AG04450 (cell line): Measurements from ENCODE around the gene TMEM129. TPM values are rescaled to one million over a fixed set of nuclear protein-coding genes. Genes with fewer than 3 reads are reported as not detected.

Experiments
- CTCF ChIA-PET: fragments of 300-600, 350-600 bp; formaldehyde crosslinking; extraction: SDS; loops from one replicate; lab custom pipeline; 2022; ENCODE audit warnings: antibody characterized with exemption, inconsistent platforms; lab: Charles Lee
- POLR2A ChIA-PET: fragments of 350-600 bp; formaldehyde crosslinking; extraction: SDS; loops from one replicate; lab custom pipeline; 2021; ENCODE audit warnings: antibody characterized with exemption, inconsistent platforms; lab: Yijun Ruan, JAX
- DNase-seq: peaks from one replicate; pipeline ENCODE4 v3.0.0-alpha.2; 2011; ENCODE audit warnings: low read depth, low spot score
- H3K27ac ChIP-seq: one replicate; pipeline ENCODE4 v1.5.1; 2012; ENCODE audit warnings: low read depth, low read length, control low read depth
- H3K27me3 ChIP-seq: one replicate; pipeline ENCODE4 v1.6.0; 2012; ENCODE audit warnings: low read length; ENCODE audit not compliant: control insufficient read depth, insufficient read depth
- H3K4me3 ChIP-seq: 2 replicates; pipeline ENCODE4 v1.5.1; 2011; ENCODE audit warnings: mild to moderate bottlenecking, low read depth, low read length, control low read depth
- H3K9me3 ChIP-seq: 2 replicates; pipeline ENCODE4 v1.5.1; 2012; ENCODE audit warnings: low read length; ENCODE audit not compliant: control insufficient read depth, insufficient read depth
- CTCF ChIP-seq: IDR thresholded peaks from 2 replicates; pipeline ENCODE4 v1.5.1; 2011; ENCODE audit warnings: low read depth, low read length, control low read depth, inconsistent platforms
- polyA plus RNA-seq: library from polyadenylated mRNA; depleted of rRNA; stranded (reverse); fragments of >200 nt; gene quantifications from 2 replicates; pipeline ENCODE4 v1.2.3, GENCODE V29; 2011

The TMEM129 gene
- polyA plus RNA-seq, 1 experiment: 13.1 TPM

- Histone ChIP-seq H3K27ac (no peak overlapping the region), H3K27me3 (no peaks in the 10 kb centered on the region), H3K4me3 (no peak overlapping the region), H3K9me3 (no peaks in the 10 kb centered on the region; the same call in 1 of the 2 replicates)
- ChIA-PET POLR2A (no interaction called here), CTCF (interaction anchor here (0.6 kb wide), 1 partner anchor 14 kb away, joined by 3 read pairs; no protein-coding TSS in a partner anchor)
- no peak for DNase-seq
- no peak for TF ChIP-seq CTCF
These were observed 41.3 kb upstream of the TMEM129 start for GRCh38 chr4:1762264-1763010.

- TF ChIP-seq CTCF: no peak
- H3K4me3 ChIP-seq: no peak overlapping the region
- no peak overlapping the region for H3K27ac ChIP-seq
- H3K27me3 ChIP-seq: no peaks in the 10 kb centered on the region
- ChIA-PET CTCF (interaction anchor here (0.6 kb wide), 1 partner anchor 35 kb away, joined by 3 read pairs; no protein-coding TSS in a partner anchor), POLR2A (no interaction called here)
- no peaks in the 10 kb centered on the region; the same call in 1 of the 2 replicates for H3K9me3 ChIP-seq
- no peak for DNase-seq
These were observed 40.1 kb upstream of the TMEM129 start for GRCh38 chr4:1761130-1761689.

GRCh38 chr4:1760521-1761071 is 39.5 kb upstream of the TMEM129 start:
- DNase-seq: no peak
- no peak overlapping the region for H3K27ac ChIP-seq
- POLR2A ChIA-PET: no interaction called here
- H3K27me3 ChIP-seq: no peaks in the 10 kb centered on the region
- no peak for TF ChIP-seq CTCF
- no peak overlapping the region for H3K4me3 ChIP-seq
- CTCF ChIA-PET: no interaction called here
- H3K9me3 ChIP-seq: no peaks in the 10 kb centered on the region; the same call in 1 of the 2 replicates

GRCh38 chr4:1759818-1760223 is 38.7 kb upstream of the TMEM129 start:
- DNase-seq: no peak
- Histone ChIP-seq H3K9me3 (no peaks in the 10 kb centered on the region; the same call in 1 of the 2 replicates), H3K27ac (no peak overlapping the region), H3K4me3 (no peak overlapping the region), H3K27me3 (no peaks in the 10 kb centered on the region)
- POLR2A ChIA-PET: interaction anchor here (0.6 kb wide), 1 partner anchor 965 kb away, joined by 9 read pairs; no protein-coding TSS in a partner anchor
- CTCF ChIA-PET: interaction anchor here (2.0 kb wide), 1 partner anchor 8 kb away, joined by 5 read pairs; no protein-coding TSS in a partner anchor
- TF ChIP-seq CTCF: no peak
